Stimulated activated CD4-positive, alpha-beta T cell treated with anti-CD3 and anti-CD28 coated beads, Interleukin-2, amount 100 ng/mL, for 24 hours (primary cell): ENCODE measurements around the gene LRRC74B.
"Not testable (repeated sequence)": the region's sequence is repeated elsewhere in the genome, so short reads cannot be mapped to it uniquely, and the experiment has no call there.

Source experiments
- DNase-seq, 2 donors: peaks; one replicate each; pipeline ENCODE4 v3.0.0-alpha.2; 2020

LRRC74B gene, protein sequence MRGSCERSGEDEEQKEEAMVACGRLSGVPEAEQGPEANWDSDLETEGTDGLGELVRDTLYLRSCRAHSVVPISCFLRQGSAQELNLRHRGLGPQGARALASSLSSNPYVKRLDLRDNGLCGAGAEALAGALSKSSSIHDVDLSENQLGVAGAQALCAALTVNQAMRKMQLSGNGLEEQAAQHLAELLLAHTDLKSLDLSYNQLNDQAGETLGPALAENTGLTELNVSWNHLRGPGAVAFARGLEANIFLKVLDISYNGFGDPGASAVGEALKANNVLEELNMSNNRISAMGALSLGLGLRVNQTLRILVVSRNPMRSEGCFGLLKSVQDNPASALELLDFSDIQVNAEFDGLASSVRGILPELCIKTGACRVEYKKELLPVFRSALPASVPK

DNA sequence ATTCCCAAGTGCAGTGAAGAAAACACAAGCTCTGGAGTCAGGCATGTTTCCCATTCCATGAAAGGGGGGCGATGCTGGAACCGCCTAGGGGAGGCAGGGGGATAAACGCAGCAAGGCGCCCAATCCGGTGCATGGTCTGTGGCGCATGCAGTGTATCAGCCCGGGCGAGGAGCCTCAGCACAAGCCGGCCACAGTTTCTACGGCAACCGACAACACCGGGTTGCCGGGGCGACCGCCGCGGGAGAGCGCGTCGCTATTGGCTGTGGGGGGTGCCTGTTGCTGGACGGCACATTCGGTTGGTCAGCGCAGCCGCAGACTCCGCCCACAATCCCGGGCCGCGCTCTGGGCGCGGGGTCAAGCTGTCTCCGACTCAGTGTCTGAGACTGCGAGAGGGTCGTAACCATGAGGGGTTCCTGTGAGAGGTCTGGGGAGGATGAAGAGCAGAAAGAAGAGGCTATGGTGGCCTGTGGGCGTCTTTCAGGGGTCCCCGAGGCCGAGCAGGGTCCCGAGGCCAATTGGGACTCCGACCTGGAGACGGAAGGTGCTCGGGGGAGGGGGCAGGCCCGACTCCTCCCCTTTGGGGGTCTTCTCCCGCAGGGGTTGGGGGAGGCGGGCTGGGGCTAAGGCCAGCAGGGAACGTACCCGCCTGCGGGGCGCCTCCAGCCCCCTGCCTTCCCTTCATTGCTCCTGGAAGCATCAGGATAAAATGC is at the start of gene LRRC74B:
TSS of gene LRRC74B (plus strand) at position 362 of the 710 bp plus-strand sequence. CDS start at position 403, 41 bp downstream.
- DNase-seq: peak; percentile 74 to 80

DNA sequence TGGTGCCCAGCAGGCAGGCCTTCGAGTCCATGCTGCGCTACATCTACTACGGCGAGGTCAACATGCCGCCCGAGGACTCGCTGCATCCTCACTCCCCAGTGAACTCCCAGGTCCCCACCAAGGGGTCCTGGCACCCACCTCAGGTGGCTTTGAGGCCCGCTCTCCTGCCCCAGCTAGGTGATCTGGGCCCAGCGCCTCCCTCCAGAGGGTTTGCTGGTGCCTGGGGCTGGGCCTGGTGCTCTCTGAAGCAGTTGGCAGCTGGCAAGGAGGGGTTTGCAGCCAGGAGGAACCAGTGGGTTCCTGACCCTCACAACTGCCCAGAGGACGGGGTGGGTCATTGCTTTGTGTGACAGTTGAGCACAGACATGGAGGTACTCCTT is 49.7 kb upstream of the LRRC74B start:
- DNase-seq: no peak

DNA sequence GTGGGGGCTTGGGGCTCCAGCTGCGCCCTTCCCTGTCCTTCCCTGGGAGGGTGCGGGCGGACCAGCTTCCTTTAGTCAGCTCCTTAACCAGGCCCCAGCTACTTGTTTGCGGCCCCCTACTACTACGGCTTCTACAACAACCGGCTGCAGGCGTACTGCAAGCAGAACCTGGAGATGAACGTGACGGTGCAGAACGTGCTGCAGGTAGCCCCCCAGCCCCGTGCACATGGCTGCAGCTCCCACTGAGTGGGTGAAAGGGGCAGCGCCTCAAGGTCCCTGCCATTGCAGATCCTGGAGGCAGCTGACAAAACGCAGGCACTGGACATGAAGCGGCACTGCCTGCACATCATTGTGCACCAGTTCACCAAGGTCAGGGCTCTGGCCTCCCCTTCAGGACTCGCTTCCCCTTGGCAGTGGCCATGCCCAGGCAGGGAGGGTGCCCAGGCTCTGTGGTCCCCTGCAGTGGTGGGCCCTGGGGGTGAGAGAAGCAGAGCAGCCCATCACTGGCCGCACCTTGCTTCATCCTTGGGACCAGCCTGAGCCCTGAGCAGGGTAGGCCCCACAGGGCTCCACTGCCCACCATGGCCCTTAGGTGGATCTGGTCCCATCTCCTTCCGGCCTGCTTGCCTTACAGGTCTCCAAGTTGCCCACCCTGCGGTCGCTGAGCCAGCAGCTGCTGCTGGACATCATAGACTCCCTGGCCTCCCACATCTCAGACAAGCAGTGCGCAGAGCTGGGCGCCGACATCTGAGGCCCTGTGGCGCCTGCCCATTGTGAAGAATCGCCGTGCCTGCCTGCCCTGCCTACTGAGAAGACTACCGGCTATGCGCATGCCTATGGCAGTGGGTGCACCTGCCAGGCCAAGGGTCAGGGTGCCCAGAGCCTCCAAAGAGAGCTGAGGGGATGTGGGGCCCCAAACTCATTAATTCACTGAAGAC is 48.9 kb upstream of the LRRC74B start:
- no peak for DNase-seq

DNA sequence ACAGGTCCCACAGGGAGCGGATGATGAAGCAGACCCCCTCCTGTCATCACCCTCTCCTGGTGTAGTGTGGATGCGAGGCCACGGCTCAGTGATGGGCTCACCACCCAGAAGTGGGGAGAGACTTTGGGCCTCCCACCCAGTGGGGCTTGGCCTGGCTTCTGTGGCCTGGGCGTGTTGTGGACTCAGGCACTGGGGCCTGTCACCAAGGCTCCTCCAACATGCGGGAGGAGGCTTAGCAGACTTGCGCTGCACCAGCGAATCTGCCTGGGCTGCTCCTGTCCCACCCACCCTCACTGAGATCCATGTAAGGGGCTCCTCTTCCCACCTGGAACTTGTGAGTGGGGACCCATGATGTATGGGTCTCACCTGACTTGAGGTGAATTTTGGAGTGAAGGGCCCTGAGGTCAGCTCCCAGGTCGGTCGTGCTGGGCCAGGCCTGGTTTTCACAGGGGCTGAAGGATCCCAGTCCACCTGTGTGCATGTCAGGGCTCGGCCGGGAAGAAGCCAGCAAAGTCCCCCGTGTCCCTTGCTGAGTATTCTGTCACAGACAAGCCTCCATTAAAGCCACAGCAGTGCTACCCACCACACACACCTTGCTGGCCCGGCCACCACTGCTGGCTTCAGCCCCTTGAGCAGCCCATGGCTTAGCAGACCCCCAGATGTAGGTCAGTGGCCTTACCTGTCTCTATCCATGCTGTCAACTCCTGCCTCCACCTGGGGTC is 48.0 kb upstream of the LRRC74B start:
- no peak for DNase-seq

DNA sequence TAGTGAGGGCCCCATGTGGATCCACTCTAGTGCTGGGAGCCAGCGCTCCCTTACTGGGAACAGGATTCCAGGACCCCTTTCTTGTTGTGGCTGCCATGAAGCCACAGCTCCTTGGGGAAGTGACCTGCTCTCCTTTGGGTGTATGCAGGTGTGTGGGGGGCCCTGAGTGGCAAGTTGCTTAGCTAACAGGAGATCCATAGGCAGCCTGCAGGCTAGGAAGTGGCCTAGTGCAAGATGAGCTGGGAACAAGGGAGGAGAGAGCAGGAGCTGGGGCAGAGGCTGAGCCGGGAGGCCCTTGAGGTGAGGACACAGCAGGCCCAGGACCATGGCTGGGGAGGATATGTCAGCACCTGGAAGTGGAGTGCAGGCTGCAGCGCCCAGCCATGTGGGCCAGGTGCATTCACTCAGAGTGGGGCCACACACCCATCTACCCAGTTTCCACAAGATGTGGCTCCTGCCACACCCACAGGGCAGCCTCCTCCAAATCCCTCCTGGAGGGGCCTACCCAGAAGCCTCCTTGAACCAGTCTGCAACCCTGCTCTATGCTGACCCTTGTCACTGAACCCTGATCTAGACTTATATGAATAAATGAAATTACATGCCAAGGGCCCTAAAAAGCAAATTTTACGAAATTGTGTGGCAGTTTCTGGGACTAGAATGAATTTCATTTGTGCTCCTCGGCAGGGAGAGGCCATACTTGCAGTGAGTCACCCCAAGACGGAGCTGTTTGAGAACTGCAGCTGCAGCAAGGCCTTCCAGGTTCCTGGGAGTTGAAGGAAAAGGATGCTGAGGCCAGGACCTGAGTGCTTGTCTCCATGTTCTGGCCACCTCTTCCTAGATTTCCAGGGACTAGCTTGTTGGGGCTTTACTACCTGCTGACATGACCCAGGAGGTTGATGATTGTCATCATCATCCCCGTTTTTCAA is 47.1 kb upstream of the LRRC74B start:
- DNase-seq: no peak

DNA sequence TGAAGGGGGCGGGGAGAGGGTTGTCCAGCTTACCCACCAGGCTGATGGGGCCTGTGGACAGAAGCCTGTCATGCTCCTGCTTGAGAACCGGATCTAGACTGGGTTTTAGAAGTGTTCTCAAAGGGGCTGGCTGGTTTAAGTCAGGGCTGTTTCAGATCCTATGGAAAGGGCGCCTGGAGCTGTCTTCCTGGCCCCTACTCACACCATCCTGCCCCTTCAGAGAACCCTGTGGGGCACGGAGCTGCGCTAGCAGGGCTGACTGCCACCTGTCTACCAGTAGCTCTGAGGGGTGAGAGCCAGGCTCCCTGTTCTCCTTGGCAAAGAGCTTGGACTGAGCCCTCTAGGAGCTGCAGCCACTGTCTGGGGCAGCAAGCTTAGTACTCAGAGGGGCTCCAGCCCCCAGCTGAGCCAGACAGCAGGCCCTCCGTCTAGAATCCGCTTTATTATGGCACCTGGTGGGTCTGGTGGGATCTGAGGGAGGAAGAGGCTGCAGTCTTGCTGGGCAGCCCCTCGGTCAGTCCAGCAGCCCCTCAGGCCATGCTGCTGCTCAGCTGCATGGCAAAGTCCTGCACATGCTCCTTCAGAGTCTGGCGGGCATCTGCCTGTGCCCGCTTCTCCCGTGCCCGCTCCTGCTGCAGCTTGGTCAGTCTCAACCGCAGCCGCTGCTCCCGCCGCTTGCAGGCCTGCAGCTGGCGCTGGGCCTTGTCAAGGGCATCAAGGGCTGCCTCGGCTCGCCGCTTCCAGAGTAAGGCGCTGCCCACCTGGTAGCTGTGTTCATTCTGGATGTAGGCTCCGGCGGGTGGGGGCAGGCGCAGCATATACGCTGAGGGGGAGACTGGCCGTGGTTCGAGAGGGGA is 46.2 kb upstream of the LRRC74B start:
- DNase-seq: no peak

DNA sequence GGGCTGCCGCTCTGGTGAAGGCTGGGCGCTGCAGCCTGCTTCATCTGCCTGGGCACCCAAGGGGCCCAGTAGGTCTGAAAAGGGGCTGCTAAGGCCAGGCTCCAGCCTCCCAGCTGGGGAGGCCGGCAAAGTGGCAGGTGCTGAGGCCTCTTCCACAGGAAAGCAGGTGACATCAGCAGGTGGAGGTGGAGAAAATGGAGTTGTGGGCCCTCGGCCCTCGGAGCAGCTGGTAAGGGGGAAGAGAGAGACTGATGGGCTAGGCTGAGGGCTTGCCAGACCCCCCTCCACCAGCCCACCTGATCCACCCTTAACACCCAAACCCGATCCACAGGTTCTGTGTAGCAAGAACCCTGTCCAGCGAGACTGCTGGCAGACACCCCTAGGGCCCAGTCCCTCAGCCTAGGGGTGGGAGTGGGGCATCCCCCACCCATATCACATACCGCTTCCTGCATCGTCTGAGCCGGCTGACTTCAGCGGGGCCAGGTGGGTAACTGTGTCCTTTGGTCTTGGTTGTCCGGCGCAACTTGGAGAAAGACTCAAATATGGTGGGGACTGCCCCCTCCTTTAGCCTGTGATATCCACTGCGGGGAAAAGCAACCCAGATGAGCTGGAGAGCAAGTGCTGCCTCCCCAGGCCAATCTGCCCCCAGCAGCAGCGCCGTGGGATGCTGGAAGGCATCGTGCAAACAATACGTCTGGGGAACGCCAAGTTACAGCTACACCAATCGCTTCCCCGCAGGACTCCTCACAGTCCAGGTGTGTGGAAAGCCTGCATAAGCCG is 45.3 kb upstream of the LRRC74B start:
- no peak for DNase-seq

DNA sequence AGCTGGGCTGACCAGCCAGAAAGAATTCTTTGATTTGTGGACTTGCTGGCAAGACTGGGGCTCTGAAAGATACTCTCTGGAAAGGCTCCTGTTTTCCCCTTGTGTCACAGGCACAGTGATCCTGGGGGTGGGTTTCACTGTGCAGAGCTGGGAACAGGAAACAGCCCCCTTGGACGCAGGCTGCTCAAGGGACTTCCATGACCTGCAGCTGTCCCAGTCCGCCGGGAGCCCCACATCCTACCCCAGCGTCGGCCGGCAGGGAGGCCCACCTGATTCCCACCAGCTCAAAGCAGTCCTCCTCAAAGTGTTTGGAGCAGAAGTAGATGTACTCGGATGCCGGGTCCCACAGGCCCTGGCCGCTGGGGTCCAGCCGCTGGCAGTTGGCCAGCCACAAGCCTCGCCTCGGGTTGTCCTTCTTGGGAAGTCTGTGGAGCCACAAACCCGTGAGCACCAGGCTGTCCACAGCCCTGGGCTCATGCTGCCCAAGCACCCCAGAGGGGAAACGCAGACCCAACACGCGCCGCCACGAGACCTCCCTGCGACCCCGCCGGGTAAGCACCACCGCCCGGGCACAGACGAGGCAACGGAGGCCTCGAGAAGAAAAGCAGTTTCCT is 44.7 kb upstream of the LRRC74B start:
- DNase-seq: no peak

DNA sequence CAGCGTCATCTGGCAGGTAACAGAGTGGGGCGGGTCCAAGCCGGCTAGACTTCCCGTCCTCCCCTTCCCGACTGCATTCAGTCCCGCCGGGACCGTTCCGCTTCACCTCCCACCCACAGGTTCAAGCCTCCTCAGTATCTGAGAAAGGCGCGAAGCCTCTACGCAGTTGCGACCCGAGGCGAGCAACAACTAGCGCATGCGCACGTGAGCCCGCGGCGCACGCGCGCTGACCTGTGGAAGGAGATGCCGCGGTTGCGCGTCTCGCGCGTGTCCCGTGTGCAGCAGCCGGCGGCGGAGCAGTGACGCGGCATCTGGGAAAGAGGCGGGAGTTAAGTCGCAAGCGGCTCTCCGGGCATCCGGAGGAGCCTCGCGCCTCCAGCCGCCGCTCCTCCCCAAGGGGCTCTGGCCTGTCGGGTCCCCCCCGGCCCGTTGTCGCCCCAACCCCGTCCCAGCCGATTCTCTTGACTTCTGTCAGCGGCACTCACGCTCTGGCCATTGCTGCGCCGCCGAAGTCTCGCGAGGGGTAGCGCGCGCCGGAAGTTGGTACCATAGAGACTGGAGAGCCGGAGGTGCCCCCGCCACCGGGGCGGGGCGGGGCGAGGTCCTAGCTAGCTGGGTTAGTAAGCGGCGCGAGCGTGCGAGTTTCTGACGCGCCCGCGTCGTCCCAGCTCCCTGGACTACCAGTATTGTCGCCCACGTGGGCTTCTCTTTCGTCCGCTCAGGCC is 44.0 kb upstream of the LRRC74B start, which contains the start of gene THAP7:
TSS of gene THAP7 (minus strand) at position 518 of the 725 bp plus-strand sequence. CDS start at position 311, 207 bp downstream.
- DNase-seq: peak; percentile 97 to 98

DNA sequence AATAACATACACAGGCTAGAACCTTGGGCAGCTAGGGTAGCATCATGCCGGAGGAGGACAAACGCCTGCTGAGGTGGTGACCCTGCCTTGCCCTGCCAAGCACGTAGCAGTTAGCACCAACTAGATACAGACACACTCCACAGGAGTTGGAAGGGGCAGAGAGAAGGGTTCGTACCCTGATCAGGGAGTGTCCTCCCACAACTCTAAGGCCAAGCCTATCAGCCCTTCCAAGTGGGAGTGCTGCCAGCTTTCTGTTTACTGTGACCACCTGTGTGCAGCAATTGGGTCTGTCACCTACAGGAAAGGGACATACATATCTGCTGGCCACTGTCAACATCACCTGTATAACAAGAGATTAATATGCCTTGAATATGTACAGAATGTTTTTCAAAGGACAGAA is 42.0 kb upstream of the LRRC74B start:
- DNase-seq: no peak

DNA sequence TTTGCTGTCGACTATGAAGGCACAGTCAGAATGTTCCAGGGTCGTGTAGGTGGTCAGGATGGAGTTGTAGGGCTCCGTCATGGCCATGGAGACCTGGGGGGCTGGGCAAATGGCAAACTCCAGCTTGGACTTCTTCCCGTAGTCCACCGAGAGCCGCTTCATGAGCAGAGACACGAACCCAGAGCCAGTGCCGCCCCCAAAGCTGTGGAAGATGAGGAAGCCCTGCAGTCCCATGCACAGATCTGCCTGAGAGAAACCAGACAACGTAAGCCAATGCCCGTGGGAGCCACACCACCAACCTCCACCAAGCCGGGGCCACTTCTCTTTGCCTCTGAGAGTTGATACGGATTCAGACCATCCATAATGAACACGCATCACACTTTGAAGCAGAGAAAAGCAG is 36.5 kb upstream of the LRRC74B start:
- DNase-seq: not testable (repeated sequence)

DNA sequence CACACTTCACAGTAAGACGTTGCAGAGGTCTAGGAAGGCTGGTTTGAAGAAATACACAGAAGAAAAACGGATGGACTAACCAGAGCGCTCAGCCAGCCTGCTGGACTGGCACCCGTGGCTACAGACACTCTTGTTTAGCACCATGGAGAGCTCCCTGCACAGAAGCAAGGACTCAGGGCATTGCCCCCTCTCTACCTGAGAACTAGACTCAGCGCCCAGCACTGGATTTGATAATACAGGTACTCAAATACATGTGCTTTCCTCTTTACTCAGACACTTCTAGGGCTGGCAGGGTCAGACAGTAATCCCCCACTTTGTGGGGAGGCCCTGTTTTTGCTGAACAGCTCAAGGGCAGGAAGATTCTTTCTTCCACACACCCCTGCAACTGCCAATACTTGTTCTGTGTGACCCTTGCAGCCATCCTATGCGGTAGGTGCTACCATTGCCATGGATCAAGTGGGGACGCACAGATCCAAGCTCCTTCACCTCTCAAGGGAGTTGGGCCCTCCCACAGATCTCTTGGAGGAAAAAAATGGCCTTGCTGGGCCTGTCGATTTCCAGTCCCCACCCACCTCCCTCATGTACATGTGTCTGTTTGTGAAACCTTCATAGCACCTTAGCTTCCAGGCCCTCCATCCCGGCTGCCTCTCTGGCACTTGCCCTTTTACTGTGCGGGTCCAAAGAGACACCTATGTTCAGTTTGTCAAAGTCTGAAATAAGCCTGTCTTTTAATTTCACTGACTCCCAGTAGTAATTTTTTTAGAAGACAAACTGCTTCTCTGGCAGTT is 35.9 kb upstream of the LRRC74B start:
- no peak for DNase-seq

DNA sequence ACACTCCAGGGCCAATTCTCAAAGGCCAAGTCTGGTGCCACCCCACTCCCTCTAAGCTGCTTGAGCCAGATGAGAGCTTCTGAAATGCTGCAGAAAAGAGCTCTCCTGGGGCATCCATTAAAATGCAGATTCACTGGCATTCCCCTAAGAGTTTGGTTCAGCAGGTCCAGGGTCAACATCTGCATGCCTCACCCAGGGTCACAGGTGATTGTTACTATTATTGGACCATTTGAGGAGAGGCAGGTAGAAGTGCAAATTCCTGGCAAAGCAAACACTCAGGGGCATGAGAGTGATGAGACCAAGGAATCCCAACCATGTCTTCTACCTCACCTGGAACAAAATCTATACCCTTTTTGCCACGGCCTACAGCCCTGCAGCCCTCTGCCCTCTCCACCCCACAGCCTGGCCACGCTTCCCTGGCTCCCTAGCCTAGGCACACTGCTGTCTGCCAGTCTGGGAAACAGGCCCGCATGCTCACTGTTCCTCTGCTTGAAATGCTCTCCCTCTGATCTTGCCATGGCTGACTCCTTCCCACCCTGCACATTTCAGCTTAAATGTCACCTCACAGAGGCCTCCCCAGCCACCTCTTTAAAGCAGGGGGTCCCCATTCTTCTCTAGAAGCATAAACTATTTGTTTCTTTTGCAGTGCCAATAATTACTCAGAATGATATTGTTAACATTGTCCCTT is 35.2 kb upstream of the LRRC74B start:
- DNase-seq: no peak

DNA sequence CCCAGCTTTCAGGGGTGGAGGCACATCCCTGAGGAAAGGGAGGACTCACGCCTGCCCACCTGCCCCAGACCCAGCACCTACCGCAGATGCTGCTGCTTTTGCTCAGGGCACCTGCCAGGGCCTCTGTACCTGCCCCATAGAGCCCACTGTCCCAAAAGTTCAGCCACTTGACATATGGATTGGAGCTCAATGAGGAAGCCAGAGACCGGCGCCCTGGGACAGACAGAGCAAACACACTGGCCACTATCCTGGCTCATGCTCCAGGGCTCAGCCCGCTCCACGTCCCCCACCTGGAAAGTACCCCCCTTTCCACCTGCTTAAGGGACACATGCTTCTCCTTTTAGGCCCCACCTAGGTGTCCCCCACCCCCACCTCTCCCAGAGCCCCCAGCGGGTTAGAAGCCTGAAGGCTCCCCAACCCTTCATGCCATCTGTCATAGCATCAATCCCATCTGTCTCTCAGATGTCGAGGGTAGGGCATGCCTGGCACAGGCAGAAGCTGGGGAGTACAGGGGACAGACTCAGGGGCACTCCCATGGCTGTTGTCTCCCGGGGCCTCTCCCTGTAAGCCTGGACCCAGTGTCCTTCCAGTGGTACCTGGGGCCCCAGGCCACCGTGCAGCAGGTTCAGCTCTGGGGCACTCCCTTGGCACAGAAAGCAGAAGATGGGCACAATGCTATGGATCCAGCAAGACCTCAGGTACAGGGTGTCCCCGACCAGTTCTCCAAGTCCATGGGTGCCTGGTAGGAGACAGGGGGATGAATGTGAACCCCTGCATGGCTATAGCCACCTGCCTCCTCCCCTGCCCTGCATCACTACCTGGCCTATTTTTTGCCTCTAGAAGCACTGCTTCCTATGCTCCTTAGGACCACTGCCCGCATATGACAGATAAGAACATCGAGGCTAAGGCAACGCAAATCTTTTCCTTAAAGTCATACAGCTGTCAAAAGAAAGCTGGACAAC is 33.0 kb upstream of the LRRC74B start:
- no peak for DNase-seq

DNA sequence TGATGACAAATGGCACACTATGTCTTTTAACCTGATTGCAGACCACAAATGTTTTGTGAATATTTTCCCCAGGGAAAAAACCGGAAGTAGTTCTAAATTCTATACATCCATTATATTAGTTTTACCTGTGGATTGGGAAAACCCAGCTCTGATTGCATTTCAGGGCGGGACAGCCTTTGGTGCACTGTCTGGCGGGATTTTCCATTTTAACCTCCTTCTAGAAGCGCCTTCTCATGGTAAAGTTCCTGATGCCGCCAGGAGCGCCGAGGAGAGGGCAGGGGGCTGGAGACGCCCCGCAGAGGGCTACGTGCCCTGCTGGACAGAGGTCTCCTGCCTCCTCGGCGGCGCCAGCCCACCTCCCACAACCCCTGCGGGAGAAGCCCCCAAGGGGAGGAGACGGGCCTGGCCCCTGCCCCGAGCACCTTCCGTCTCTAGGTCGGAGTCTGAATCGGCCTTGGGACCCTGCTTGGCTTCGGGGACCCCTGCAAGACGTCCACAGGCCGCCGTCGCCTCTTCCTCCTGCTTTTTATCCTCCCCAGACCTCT is 32.0 kb upstream of the LRRC74B start:
- DNase-seq: no peak
